Measurements from ENCODE around the gene VAV2. TPM values are rescaled to one million over a fixed set of nuclear protein-coding genes. Genes with fewer than 3 reads are reported as not detected.

VAV2 gene
- total and polyA plus RNA-seq, 2 of the 4 experiments (the other 2 are of a cell fraction), result 10.8 to 13.4 TPM

DNA sequence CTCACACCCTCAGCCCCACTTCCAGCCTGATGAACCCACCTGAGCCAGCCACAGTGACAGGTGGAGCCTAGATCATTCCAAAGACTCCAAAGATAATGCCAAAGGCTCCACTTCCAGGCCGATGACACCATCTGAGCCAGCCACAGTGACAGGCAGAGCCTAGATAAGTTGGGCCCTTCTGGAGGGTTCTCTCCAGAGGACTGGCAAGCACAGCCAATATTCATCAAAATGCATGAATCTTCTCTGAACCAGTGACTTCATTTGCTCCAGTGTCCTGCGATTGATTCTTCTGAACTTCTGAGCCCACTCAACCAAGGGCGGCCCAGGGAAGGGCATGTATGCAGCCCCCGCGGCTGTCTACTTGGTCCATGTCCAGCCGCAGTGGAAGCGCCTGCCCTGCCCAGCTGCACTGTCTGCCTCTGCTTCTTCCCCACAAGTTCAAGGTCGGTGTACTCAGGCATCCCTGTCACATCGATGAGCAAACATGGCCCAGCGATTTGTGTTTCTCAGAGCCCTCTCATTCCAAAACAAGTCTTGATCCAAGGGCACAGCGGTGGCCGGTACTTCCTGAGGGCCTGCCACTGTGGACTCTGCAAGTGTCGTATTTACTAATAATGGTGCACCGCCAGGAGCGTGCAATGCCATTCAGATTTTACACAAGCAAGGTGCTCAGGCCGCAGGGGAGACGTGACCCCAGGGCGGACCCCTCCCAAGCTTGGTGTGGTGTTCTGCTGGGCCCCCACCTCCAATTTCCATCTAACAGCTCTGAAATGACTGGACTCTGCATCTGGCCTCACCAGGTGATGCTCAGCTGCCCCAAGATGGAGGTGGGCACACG, 107.0 kb downstream of the VAV2 start:
- ATAC-seq (ENCODE audit: low read depth) (no peak), DNase-seq (no peak)
- CTCF ChIA-PET, result no interaction called here
- no TSS peak for BruUV-seq (replicated peaks)
- Histone ChIP-seq H3K4me2 (ENCODE audit: low read depth, low read length) (no peak overlapping the region), H4K5ac (ENCODE audit: low read depth, low read length) (no peak overlapping the region), H2AFZ (replicated peaks; ENCODE audit: low read length, poor library complexity) (no peak overlapping the region), H3K18ac (ENCODE audit: low read depth, low read length) (no peak overlapping the region), H4K91ac (ENCODE audit: insufficient read depth, low read depth, low read length) (no peak overlapping the region), H2BK15ac (ENCODE audit: low read depth, low read length) (no peak overlapping the region), H2BK120ac (ENCODE audit: low read depth, low read length) (no peak overlapping the region), H3K9ac (ENCODE audit: low read depth, low read length) (no peak overlapping the region), H2AK9ac (replicated peaks; ENCODE audit: low read depth, low read length, poor library complexity) (no peak overlapping the region), H2AK5ac (ENCODE audit: low read depth, low read length) (no peak overlapping the region), H2BK5ac (ENCODE audit: low read depth, low read length, poor library complexity, severe bottlenecking) (no peak overlapping the region), H3K4ac (ENCODE audit: low read depth, low read length) (no peak overlapping the region), H3K79me1 (ENCODE audit: low read depth in 1 of 2, low read length in 2 of 2) (peaks cover 43 to 92% of the 10 kb centered on the region in 2 experiments), H3K4me1 (ENCODE audit: control insufficient read depth, insufficient read depth, low read length) (peaks cover 19% of the 10 kb centered on the region), H3K14ac (replicated peaks; ENCODE audit: low read depth, low read length) (no peak overlapping the region), H4K20me1 (ENCODE audit: insufficient read depth, low read length) (peaks cover 23% of the 10 kb centered on the region), H3K4me3 (ENCODE audit: insufficient read depth, low read depth, low read length) (no peak overlapping the region), H3K56ac (ENCODE audit: extremely low read depth, insufficient read depth, low read length) (no peak overlapping the region), H3K27me3 (ENCODE audit: control insufficient read depth, insufficient read depth, low read length) (no peaks in the 10 kb centered on the region), H3K9me1 (ENCODE audit: insufficient read depth, low read length) (peaks cover 21% of the 10 kb centered on the region), H3K9me3 (ENCODE audit: control insufficient read depth, insufficient read depth, low read length) (no peaks in the 10 kb centered on the region), H2BK20ac (ENCODE audit: low read depth, low read length) (no peak overlapping the region), H4K8ac (ENCODE audit: low read depth in 2 of 2, low read length in 2 of 2) (no peak overlapping the region), H3K23ac (ENCODE audit: low read depth, low read length) (no peak overlapping the region), H3K36me3 (ENCODE audit: control insufficient read depth, insufficient read depth, low read length) (no peaks in the 10 kb centered on the region), H3K27ac (ENCODE audit: insufficient read depth, low read length) (no peak overlapping the region)
- in situ Hi-C loops (cut with MboI; ENCODE audit: low sequenced_read_pairs) (no loop called here), dilution Hi-C loops (cut with HindIII; ENCODE audit: low sequenced_read_pairs, unreplicated experiment) (no loop called here), intact Hi-C loops (cut with micrococcal nuclease) (no loop called here)
- WGBS, 2 experiments (ENCODE audit: extremely low coverage in 2 of 2, insufficient read length in 1 of 2), result 83% methylated on average over 12 of the region's 19 CpGs; no CpG with 5 or more reads in 1 of the 2 experiments
- POLR2A ChIA-PET (ENCODE audit: unreplicated experiment), result no interaction called here
- TF ChIP-seq, protein P1, sequence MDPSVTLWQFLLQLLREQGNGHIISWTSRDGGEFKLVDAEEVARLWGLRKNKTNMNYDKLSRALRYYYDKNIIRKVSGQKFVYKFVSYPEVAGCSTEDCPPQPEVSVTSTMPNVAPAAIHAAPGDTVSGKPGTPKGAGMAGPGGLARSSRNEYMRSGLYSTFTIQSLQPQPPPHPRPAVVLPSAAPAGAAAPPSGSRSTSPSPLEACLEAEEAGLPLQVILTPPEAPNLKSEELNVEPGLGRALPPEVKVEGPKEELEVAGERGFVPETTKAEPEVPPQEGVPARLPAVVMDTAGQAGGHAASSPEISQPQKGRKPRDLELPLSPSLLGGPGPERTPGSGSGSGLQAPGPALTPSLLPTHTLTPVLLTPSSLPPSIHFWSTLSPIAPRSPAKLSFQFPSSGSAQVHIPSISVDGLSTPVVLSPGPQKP (IDR thresholded peaks at IDR 0.05; ENCODE audit: borderline replicate concordance, low read depth, low read length), result no peak
- TF ChIP-seq BHLHE40 (IDR thresholded peaks at IDR 0.05; ENCODE audit: low read depth, low read length) (no peak), RAD21 (IDR thresholded peaks at IDR 0.05; ENCODE audit: low read length) (no peak), MAFK (IDR thresholded peaks at IDR 0.05; ENCODE audit: low read depth, low read length) (no peak), MXI1 (IDR thresholded peaks at IDR 0.05; ENCODE audit: borderline replicate concordance, low read depth, low read length) (no peak), FOS (IDR thresholded peaks at IDR 0.05; ENCODE audit: low read depth, low read length) (no peak), RCOR1 (IDR thresholded peaks at IDR 0.05; ENCODE audit: insufficient replicate concordance, low read length) (no peak), MAZ (IDR thresholded peaks at IDR 0.05; ENCODE audit: borderline replicate concordance, low read depth, low read length) (no peak), CHD1 (IDR thresholded peaks at IDR 0.05; ENCODE audit: low read depth, low read length) (no peak), POLR2A (IDR thresholded peaks at IDR 0.05; ENCODE audit: low read depth, low read length) (no peak), RFX5 (IDR thresholded peaks at IDR 0.05; ENCODE audit: low read depth, low read length) (no peak), CEBPB (IDR thresholded peaks at IDR 0.05; ENCODE audit: low read depth, low read length) (no peak), SMC3 (IDR thresholded peaks at IDR 0.05; ENCODE audit: low read depth, low read length) (no peak)
- TF ChIP-seq, protein P2, sequence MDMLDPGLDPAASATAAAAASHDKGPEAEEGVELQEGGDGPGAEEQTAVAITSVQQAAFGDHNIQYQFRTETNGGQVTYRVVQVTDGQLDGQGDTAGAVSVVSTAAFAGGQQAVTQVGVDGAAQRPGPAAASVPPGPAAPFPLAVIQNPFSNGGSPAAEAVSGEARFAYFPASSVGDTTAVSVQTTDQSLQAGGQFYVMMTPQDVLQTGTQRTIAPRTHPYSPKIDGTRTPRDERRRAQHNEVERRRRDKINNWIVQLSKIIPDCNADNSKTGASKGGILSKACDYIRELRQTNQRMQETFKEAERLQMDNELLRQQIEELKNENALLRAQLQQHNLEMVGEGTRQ (IDR thresholded peaks at IDR 0.05; ENCODE audit: low read depth, low read length), result no peak
- TF ChIP-seq, protein P3, sequence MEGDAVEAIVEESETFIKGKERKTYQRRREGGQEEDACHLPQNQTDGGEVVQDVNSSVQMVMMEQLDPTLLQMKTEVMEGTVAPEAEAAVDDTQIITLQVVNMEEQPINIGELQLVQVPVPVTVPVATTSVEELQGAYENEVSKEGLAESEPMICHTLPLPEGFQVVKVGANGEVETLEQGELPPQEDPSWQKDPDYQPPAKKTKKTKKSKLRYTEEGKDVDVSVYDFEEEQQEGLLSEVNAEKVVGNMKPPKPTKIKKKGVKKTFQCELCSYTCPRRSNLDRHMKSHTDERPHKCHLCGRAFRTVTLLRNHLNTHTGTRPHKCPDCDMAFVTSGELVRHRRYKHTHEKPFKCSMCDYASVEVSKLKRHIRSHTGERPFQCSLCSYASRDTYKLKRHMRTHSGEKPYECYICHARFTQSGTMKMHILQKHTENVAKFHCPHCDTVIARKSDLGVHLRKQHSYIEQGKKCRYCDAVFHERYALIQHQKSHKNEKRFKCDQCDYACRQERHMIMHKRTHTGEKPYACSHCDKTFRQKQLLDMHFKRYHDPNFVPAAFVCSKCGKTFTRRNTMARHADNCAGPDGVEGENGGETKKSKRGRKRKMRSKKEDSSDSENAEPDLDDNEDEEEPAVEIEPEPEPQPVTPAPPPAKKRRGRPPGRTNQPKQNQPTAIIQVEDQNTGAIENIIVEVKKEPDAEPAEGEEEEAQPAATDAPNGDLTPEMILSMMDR (conservative IDR thresholded peaks at IDR 0.05; ENCODE audit: low read depth, low read length), result no peak
